Glomerular endothelial cell (primary cell): ENCODE results near the gene HDGF. TPM values are rescaled to one million over a fixed set of nuclear protein-coding genes. Genes with fewer than 3 reads are reported as not detected.

Source experiments
- DNase-seq: peaks from one replicate; pipeline ENCODE4 v3.0.0-alpha.2; 2011; ENCODE audit warnings: low read depth, low spot score; ENCODE audit errors: extremely low read depth
- total RNA-seq: library from RNA; depleted of rRNA; stranded (reverse); fragments of >200 nt; gene quantifications from 2 replicates; pipeline ENCODE4 v1.2.3, GENCODE V29; 2015

The HDGF gene
- total RNA-seq, 1 donor from 2014 or later: 169 TPM

DNA sequence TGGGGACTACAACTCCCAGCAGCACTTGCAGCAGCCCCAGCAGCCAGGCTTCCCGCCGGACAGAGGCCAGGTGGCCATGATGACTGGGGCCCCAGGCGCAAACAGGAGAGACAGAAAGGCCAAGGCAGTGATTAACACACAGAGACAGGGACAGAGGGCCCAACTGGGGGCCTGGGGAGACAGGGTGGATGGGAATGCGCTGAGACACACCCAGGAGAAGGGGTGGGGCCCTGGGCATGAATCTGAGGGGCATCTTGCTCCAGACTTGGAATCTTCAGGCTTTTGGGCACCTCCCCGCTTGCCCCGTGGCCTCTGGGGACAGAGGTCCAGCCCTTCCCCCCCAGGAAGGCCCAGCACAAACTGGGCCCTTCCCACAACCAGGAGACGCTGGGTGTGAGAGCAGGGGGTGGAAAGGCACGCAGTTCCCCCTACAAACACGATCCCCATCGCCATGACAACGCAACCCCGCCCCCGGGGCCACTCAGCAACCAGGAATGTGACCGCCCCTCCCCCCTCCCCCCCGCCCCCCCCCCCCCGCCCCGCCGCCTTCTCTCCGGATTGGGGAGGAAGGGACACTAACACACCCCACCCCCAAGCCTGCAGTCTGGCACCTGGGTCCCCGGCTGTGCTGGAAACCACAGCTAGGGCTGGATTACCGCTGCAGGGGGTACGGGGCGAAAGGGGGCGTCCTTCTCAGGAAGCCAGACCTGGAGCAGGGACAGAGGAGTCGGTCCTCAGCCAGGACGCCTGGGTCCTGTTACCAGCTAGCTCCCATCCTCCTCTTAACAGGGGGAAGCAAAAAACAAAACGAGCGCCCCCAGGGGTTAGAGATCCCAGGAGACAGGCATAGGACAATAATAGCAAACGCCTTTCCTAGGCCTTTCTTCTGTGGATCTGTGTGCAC, 4.5 kb downstream of the HDGF start:
- DNase-seq: no peak

DNA sequence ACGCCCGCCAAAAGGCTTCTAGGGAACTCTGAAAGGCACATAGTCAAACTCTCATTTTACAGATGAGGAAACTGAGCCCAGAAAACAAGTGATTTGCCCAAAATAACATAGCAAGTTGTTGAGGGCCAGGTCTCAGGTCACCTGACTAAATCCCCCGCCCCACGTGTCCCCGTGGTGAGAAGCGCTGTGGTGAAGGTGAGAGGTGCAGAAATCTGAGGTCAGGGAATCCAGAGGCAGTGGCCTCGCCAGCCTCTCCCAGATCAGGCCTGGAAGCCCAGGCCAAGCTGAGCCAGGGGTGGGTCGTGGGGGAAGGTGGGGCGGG, 5.1 kb downstream of the HDGF start:
- no peak for DNase-seq

DNA sequence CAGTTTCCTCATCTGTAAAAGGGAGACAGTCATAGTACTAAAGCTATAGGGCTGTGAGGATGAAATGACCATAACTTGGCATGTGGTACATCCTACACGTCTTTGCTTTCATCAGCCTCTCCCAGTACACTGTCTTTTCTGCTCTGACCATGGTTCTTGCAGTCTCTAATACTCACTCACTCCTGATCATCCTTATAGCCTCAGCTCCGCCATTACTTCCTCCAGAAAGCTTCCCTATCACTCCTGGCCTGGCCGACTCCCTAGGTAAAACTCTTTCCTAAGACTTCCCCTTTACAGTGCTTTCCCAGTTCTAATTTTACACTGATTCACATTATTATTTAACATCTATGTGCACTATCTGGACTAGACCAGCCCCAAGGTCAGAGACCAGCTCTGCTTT, 5.6 kb downstream of the HDGF start:
- DNase-seq: no peak

DNA sequence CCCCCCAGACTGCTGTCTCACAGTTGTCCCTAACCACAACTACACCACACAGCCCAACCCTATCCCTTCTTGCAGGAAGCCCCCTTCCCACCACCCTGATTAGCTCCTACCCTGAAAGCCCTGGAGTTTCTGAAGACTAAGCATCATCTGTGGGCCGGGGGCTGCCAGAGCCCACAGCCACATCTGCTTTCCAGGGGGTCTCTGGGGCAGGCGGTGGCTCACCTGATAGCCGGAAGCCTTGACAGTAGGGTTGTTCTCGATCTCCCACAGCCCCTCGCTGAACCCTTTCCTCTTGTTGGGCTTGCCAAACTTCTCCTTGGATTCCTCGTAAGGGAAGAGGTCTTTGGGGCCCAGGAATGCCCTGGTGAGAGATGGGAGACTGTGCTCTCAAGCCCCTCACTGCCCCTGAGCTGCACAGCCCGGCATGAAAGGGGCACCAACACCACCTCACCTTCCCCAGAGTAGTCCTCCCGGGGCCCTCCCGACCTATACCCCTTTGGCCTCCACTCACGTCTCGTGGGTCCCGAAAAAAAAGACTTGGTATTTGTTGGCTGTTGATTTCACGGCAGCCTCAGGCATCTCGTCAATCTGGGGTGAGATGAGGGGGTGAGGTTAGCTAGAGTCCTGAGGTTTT, 6.6 kb downstream of the HDGF start:
- DNase-seq: no peak

DNA sequence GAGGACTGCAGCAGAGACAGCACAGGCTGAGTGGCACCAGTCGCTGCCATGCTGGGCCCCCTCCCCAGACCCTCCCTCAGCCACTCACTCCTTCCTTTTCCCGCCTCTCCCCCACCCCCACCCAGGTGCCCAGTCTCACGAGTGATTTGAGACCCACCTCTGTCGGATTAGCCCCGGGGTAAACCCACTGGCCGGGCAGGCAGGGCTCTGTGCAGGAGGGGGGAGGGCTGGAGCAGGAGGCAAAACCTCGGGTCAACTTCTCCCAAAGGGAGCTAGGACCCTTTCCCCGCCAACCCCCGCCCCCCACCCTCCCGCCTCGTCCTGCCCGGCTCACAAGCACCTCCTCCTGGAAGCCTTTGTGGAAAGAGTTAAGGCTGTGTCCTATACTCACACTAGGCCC, 7.1 kb downstream of the HDGF start:
- DNase-seq: no peak

DNA sequence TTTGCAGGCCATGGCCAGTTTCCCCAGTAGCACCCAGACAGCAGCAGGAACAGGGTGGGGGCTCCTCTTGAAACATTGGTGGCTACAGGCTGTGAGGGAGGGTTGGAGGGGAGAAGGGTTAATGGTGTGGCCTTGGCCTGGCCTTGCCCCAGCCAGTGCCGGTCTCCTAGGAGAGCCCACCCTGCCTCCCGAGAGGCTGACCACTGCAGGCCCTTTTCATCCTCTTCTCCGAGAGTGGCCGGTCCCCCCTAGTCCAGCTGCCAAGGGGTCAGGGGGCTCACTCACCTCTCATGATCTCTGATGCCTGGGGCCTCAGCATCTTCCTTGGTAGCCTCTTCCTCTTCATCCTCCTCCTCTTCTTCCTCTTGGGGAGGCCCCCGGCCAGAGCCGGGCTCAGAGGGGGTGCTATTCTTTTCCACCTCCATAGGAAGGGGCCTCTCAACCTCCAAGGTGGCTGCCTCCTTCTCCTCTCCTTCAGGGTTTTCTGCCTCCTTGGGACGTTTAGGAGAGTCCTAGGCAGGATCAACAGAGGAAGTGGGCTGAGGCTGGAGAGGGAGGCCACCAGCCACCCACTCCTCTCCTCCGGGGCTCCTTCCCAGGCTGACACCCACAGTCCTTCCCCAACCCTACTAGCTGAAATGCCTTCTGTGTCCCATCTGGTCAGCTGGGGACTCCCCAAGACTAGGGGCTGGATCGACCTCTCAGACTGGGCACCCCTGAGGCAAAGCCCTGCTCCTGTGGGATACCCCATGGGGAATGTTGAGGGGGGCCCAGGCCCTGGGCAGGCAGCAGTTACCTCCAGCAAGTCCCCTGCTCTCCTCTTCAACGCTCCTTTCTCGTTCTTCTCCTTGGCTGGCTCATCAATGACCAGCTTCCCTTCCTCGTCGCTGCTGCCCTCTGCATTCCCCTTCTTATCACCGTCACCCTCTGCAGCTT, 7.8 kb downstream of the HDGF start:
- no peak for DNase-seq

DNA sequence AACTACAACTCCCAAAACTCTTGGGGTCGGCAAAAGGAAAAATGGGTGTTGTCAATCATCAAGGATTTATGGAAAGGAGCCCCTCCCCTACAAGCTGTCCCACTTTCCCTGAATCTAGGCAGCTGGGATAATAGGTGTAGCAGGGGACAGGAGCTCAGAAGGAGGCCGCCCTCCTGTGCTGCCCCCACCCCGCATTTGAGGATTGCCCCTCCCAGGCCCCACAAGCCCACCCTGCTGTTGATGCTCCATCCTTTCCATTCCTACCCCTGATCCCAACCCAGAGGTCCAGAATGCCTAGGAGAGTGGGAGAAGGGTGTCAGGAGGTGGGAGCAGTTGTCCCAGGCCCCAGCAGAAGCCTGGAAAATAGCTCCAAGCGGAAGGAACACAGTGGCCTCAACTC, 8.7 kb downstream of the HDGF start:
- DNase-seq: no peak

DNA sequence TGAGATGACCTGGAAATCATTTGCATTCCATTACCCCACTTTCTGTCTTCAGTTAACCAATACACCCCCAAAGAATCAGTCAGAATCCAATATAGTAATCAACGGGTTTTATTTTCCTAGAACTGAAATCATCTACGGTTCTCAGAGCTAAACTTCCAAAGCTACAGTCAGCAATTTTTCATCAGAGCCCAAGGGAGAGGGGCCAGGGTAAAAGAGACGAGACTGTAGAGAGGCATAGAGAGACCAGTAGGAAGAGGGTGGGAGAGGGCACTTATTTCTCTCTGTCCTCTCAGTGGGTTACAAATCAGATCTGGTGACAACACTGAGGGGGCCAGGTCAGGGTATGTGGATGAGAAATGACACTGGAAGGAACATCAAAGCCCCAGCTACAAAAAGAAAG, 9.5 kb downstream of the HDGF start:
- no peak for DNase-seq

DNA sequence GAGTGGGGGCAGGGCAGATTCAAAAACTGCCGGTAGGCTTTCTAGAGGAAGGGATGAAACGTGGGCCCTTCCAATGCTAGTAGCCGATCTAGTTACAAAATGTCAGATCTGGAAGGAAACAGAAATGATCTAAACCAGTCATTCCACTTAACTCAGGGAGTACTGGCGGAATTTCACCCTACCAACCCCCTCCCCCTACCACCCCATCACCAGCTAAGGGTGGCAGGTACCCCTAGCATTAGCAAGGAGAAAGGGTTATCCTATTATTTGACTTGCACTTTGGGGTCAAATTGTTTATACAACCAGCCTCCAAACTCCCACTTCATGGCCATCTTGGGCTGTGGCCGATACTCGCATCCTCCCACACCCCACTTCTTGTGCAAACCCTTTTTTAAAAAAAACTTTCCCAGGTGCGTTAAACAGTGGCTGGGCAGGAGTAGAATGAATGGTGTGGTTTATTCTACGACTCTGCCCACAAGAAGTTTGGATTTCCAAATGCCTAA, 9.9 kb downstream of the HDGF start:
- no peak for DNase-seq

DNA sequence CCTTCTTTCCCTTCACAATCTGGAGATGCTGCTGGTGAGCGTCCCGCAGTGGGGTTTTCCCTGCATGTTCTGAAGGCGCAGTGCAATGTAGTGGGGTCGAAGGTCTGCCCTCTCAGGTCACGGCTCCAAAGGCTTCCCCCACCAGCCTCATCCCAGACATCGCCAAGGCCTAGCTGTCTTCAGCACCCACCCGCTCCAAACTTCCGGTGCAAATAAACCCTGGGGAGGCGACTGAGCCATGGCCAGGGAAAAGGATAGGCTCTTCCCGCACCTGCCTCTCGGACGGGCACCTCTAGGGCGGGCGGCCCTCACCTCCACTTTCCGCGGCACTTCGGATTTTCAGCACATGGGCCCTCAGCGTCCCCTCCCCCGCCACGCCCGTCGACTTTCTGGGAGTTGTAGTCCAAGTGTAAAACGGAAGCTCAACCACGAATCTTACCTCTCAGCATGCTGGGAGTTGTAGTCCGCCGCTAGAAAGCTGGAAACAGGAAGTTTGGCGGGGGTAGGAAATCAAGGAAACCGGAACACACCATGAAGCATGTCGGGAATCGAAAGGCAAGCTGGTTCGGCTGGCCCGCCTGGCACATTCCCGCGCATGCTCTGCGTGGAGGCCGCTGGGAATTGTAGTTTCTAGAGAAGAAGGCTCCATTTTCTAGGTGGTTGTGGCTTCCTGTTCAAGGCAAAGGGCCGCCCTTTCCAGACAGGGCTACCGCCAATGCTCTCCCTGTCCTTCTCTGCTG, 10.6 kb downstream of the HDGF start, which contains the start of gene MRPL24:
TSS of gene MRPL24 (minus strand) at position 348 of the 740 bp plus-strand sequence. CDS start 2,384 bp downstream, outside the sequence.
- peak; percentile 98 for DNase-seq

DNA sequence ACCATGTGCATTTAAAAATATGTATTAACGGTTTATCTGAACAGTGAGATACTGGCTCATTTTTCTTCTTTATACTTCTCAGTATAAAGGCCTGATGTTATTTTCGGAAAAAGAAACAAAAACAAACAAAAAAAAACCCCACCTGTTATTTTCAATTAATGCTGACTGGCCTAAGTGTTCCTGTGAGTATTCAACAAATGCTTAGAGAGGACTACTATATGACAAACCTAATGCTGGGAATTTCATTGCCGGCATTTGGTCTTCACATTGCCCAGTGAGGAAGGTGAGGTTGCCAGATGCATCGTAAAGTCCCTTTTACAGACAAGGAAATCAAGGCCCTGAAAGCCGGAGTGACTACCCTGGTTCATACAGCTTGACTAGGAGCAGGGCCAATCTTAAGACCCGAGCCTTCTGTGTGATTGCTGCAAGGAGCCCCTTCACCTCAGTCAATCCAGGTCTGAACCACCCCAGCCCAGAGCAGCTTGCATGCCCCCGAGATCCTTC, 11.2 kb downstream of the HDGF start:
- DNase-seq: no peak

DNA sequence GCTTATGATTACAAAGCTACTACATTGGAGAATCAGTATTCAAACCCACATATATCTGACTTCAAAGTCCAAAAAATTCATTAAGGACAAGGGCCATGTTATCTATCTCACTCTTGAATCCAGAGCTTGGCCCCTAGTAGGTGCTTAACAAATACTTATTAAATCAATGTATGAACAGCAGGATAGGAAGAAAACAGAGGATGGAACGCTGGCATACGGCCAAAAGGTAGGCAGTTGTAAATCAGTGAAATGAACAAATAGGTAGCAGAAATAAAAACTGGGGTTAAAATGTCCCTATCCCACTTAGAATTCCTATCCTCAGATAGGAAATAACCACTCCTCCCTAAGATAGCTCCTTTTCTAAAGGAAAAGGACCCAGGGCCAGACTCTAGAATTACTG, 12.6 kb downstream of the HDGF start:
- no peak for DNase-seq

DNA sequence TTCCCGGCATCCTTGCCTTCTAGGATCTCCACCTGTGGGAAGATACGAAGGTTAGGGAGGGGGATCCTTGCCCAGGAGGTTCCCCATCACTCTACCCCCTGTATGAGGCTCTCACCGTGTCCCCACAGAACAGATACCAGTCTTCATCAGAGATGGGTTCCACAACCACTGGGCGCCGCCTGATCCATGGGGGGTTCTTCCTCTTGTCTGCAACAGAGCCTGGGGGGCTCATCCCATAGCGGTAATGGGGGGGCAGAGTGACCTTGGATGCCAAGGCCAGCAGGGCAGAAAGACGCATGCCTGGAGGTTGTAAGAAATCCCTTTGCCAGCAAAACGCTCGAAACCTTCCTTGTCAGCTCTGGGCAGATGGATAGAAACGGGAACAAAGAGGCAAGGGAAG, 13.1 kb downstream of the HDGF start:
- DNase-seq: no peak

DNA sequence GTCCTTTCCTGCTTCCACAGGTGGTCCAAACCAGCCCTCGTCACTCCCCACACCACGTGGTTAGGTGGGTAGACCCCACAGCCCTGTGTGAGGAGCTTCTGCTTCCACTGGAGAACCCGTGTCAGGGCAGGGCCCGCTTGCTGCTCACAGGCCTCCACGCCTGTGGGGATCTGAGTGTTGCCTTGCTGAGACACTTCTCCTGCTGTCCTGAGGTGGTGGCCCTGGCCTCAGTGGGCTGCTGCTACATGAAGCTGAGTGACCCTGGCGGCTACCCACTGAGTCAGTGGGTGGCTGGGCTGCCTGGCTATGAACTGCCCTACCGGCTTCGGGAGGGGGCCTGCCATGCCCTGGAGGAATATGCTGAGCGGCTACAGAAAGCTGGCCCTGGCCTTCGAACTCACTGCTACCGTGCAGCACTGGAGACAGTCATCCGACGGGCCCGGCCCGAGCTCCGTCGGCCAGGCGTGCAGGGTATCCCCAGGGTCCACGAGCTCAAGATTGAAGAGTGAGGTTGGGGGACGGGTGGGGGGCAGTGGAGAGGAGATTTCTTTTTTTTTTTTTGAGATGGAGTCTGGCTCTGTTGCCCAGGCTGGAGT, 17.4 kb downstream of the HDGF start:
- DNase-seq: no peak

DNA sequence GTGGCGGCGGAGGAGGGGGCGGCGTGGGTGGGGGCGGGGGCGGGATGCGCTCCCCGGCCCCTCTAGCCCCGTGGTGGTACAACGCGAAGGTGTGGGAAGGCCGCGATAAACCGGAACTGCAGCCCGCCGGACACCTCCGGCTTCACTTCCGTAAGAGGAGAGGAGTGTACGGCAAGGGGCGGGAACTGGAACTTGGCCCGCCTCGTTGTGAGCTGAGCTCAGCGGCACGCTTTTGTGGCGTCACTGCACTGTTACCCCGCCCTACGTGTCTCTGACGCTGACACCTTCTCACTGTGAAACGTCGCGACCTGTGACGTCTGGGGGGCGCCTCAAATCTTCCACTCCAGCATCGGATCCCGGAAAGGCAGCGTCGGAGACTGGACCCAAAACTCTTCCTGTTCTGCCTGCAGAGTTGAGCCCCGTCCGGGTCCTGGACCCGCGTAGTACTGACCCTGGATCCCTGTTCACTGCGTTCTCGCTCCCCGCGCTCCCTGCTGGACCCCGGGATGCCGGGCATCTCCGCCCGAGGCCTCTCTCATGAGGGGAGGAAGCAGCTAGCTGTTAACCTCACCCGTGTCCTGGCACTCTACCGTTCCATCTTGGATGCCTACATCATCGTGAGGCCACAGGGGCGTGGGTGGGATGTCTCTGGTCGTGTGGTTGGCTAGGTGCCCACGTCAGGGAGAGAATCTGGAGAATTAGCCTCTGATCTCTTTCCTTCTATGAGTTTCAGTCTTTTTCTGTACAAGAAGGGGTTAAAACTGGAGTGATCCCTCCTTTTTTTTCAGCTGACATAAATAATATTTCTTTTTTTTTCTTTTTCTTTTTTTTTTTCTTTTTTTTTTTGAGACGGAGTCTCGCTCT, 22.6 kb downstream of the HDGF start, which contains the start of gene ISG20L2:
TSS of gene ISG20L2 (minus strand) at position 168 of the 864 bp plus-strand sequence. CDS start 1,114 bp downstream, outside the sequence.
- DNase-seq: peak; percentile 72

DNA sequence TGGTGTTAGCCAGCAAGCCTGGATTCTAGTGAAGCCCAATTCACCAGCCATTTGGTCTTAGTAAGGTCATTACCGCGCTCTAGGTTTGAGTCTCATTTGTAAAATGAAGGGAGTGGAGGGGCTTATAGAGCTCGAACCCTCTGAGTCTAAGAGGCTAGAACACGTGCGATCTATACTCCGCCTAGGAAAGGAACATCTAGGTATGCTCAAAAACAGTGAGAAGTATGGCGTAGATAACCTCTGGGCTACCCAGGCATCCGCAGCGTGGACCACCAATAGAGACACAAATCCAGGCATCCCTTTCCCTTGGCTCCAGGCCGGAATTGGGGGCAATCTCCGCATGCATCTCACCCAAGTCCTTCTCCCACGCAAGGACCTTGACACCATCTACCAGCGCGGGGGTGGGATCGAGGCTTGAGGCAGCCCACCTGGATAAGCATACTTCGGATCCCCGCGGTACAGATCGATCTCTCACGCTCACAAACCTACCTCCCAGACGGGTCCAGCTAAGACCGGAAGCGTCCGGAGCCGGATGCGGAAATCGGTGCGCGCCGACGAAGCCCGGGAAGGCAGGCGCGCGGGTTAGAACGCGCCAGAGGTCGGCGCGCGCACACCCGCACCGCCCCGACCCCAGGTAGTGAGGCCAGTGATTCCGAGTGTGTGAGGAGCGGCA, 23.4 kb downstream of the HDGF start, which contains the start of gene METTL25B:
TSS of gene METTL25B (plus strand) at position 544 of the 673 bp plus-strand sequence. CDS start 636 bp downstream, outside the sequence.
- no peak for DNase-seq

DNA sequence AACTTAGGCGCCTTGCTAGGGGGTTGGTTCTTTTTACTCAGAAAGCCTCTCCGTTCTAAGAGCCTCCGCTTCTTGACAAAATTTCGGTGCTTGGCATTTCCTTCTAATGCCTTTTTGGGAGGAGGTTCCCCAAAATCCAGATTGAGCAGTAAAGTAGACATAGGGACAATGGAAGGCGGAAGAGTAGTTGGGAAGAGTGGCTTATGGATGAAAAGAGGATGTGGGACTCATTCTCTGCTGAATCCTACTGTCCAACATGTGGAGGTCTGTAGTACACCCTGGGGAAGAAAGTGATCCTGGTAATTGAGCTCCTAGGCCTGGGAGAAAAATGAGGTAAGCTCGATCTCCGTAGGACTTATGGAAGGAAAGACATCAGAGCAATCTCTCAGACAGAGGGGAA, 24.0 kb downstream of the HDGF start:
- no peak for DNase-seq
